K562 (cell line): ENCODE data around the gene CNIH1. TPM values are rescaled to one million over a fixed set of nuclear protein-coding genes. Genes with fewer than 3 reads are reported as not detected.
A peak's percentile ranks its signal among the peaks of the same experiment; 100 is the strongest.

Source experiments
- BRD9 ChIP-seq: fragments of 450-650 bp; IDR thresholded peaks from 2 replicates; pipeline ENCODE4 v1.6.1; 2018; ENCODE audit warnings: low read depth; ENCODE audit not compliant: partially characterized antibody
- BRF2 ChIP-seq: IDR thresholded peaks from 3 replicates; pipeline ENCODE4 v1.6.1; 2011; ENCODE audit warnings: borderline replicate concordance, mild to moderate bottlenecking; ENCODE audit not compliant: insufficient read length, insufficient read depth
- CBFA2T3 ChIP-seq: fragments of 450-650 bp; IDR thresholded peaks from 2 replicates; pipeline ENCODE4 v1.6.1; 2017
- DDX20 ChIP-seq: fragments of 450-650 bp; IDR thresholded peaks from 2 replicates; pipeline ENCODE4 v1.6.1; 2016; ENCODE audit warnings: missing genetic modification characterization, low read depth, mild to moderate bottlenecking, missing compliant biosample characterization, moderate library complexity
- GABPB1 ChIP-seq: sonication (generic); formaldehyde crosslinking; IDR thresholded peaks from 2 replicates; pipeline ENCODE4 v1.8.0; 2022; ENCODE audit warnings: mild to moderate bottlenecking, missing genetic modification reagents
- HES1 ChIP-seq: fragments of 450-650 bp; IDR thresholded peaks from 2 replicates; pipeline ENCODE4 v1.6.1; 2016; ENCODE audit warnings: low read depth, mild to moderate bottlenecking, moderate library complexity
- MAZ ChIP-seq, 2 experiments: fragments of 450-650 bp in 1 of 2; sonication (generic) in 1 of 2; formaldehyde crosslinking; IDR thresholded peaks in 1 of 2; conservative IDR thresholded peaks in 1 of 2; 2 replicates each; pipeline versions ENCODE4 v1.4.0 to v1.5.0; 2020; ENCODE audit warnings: mild to moderate bottlenecking in 1 of 2, missing genetic modification reagents in 1 of 2
- NCOA2 ChIP-seq, 2 experiments: fragments of 450-650 bp; IDR thresholded peaks; 2 replicates each; pipeline ENCODE4 v1.6.1; 2018; ENCODE audit warnings: mild to moderate bottlenecking in 2 of 2, moderate library complexity in 1 of 2; ENCODE audit not compliant: partially characterized antibody in 2 of 2
- NELFE ChIP-seq: IDR thresholded peaks from 2 replicates; pipeline ENCODE4 v1.6.1; 2011; ENCODE audit warnings: mild to moderate bottlenecking; ENCODE audit not compliant: insufficient read depth, insufficient read length
- NFE2 ChIP-seq: IDR thresholded peaks from 2 replicates; pipeline ENCODE4 v1.6.1; 2014; ENCODE audit warnings: antibody characterized with exemption, low read depth
- PHB ChIP-seq: fragments of 250-450 bp; sonication (Bioruptor Pico); IDR thresholded peaks from 2 replicates; pipeline ENCODE4 v1.5.0; 2021
- PKNOX1 ChIP-seq: fragments of 450-650 bp; IDR thresholded peaks from 2 replicates; pipeline ENCODE4 v1.6.1; 2016
- PTBP1 ChIP-seq: fragments of 200-400 bp; formaldehyde crosslinking; IDR thresholded peaks from 2 replicates; pipeline ENCODE4 v1.6.1; 2017; ENCODE audit warnings: low read depth, low read length
- SIX5 ChIP-seq, 2 experiments: IDR thresholded peaks; 2 replicates each; pipeline ENCODE4 v1.6.1; 2011; ENCODE audit warnings: low read length in 2 of 2, borderline replicate concordance in 1 of 2, low read depth in 1 of 2, mild to moderate bottlenecking in 1 of 2, moderate library complexity in 1 of 2; ENCODE audit not compliant: insufficient read depth in 1 of 2
- SUPT5H ChIP-seq: fragments of 450-650 bp; IDR thresholded peaks from 2 replicates; pipeline ENCODE4 v1.6.1; 2016
- TEAD1 ChIP-seq, 2 experiments: fragments of 450-650 bp in 1 of 2; sonication (generic) in 1 of 2; formaldehyde crosslinking; IDR thresholded peaks; 2 replicates each; pipeline versions ENCODE4 v1.4.0 to v1.8.0; 2020 to 2022; ENCODE audit warnings: mild to moderate bottlenecking in 2 of 2, missing genetic modification reagents in 1 of 2
- ZC3H11A ChIP-seq: IDR thresholded peaks from 2 replicates; pipeline ENCODE4 v1.6.1; 2012; ENCODE audit warnings: low read depth, low read length, improper control_type of control experiment
- ZNF121 ChIP-seq: sonication (generic); formaldehyde crosslinking; conservative IDR thresholded peaks from 2 replicates; pipeline ENCODE4 v1.8.0; 2022; ENCODE audit warnings: missing genetic modification reagents
- ZNF134 ChIP-seq: fragments of 250-450 bp; sonication (Bioruptor Pico); conservative IDR thresholded peaks from 2 replicates; pipeline ENCODE4 v1.4.0; 2020
- ZNF280A ChIP-seq: fragments of 450-650 bp; IDR thresholded peaks from 2 replicates; pipeline ENCODE4 v1.6.1; 2018; ENCODE audit warnings: mild to moderate bottlenecking, low read depth; ENCODE audit not compliant: partially characterized antibody
- ZNF512 ChIP-seq: IDR thresholded peaks from 2 replicates; pipeline ENCODE4 v1.6.1; 2016; ENCODE audit warnings: missing genetic modification characterization, missing compliant biosample characterization
- ZNF586 ChIP-seq: fragments of 450-650 bp; formaldehyde crosslinking; conservative IDR thresholded peaks from 2 replicates; pipeline ENCODE4 v1.4.0; 2020; ENCODE audit warnings: mild to moderate bottlenecking, moderate library complexity
- ZNF764 ChIP-seq: fragments of 250-450 bp; sonication (Bioruptor Pico); IDR thresholded peaks from 2 replicates; pipeline ENCODE4 v1.4.0; 2020; ENCODE audit warnings: low read depth, mild to moderate bottlenecking, moderate library complexity
- polyA plus RNA-seq, 8 experiments: library from polyadenylated mRNA; depleted of rRNA in 4 of 8; stranded (reverse) in 5 of 8; unstranded in 3 of 8; fragments of >200 nt; fragmentation: Nextera tagmentation in 2 of 8; fragmentation: Illumina TruSeq in 1 of 8; extraction: Ambion mirVana in 2 of 8; extraction: Trizol in 1 of 8; gene quantifications; 2 replicates each; pipeline versions ENCODE4 v1.2.1 to v1.2.3, GENCODE V29; 2011 to 2014; ENCODE audit warnings: inconsistent platforms in 1 of 8, missing spikeins in 1 of 8
- total RNA-seq, 7 experiments: library from RNA; depleted of rRNA in 6 of 7; stranded (reverse); fragments of >200 nt in 6 of 7; fragmentation: Illumina TruSeq in 2 of 7; extraction: Trizol in 2 of 7; gene quantifications; 2 replicates each; pipeline versions ENCODE4 v1.2.1 to v1.2.3, GENCODE V29; 2011 to 2021; ENCODE audit warnings: low replicate concordance in 1 of 7

CNIH1 gene
- total and polyA plus RNA-seq, 9 of the 15 experiments (the other 6 are each of a cell fraction or from before 2014, with no cell fraction given) = 13.9 to 283 (median 77.3) TPM

GRCh38 chr14:54488646-54489317 is 47.6 kb upstream of the CNIH1 start, which contains the start of gene GMFB (continued):
- no peak for TF ChIP-seq DDX20 (tag)
- TF ChIP-seq ZNF586 (CRISPR knock-in tag) = no peak
- TF ChIP-seq ZNF121 (CRISPR knock-in tag) = no peak
- no peak for TF ChIP-seq ZNF280A
- no peak for TF ChIP-seq PTBP1
- TF ChIP-seq TEAD1 (CRISPR knock-in tag; IDR thresholded peaks at IDR 0.05) = no peak
- TF ChIP-seq PHB (CRISPR knock-in tag) = no peak
- peak; percentile 33; the same call in 1 of the 2 replicates for TF ChIP-seq GABPB1
- no peak; the same call in 1 of the 2 replicates for TF ChIP-seq PKNOX1
- no peak for TF ChIP-seq ZC3H11A
- peak; percentile 69 to 79; a peak in 3 of 4 replicates for TF ChIP-seq MAZ (CRISPR knock-in tag; conservative IDR thresholded peaks at IDR 0.05 in 1 of 2, IDR thresholded peaks at IDR 0.05 in 1 of 2)
- no peak for TF ChIP-seq NELFE
- peak; percentile 8; the same call in 1 of the 2 replicates for TF ChIP-seq CBFA2T3
- TF ChIP-seq NFE2 = no peak
- TF ChIP-seq ZNF134 (CRISPR knock-in tag) = no peak
- TF ChIP-seq SUPT5H = peak; percentile 55; the same call in 1 of the 2 replicates
- no peak for TF ChIP-seq HES1
- no peak for TF ChIP-seq SIX5 (IDR thresholded peaks at IDR 0.05; ENCODE audit: borderline replicate concordance in 1 of 2, insufficient read depth in 1 of 2, low read depth in 1 of 2, low read length in 2 of 2)
- no peak for TF ChIP-seq BRF2
- no peak for TF ChIP-seq BRD9
- no peak for TF ChIP-seq NCOA2 (IDR thresholded peaks at IDR 0.05; ENCODE audit: partially characterized antibody in 2 of 2)
- no peak for TF ChIP-seq ZNF512
- TF ChIP-seq ZNF764 (CRISPR knock-in tag) = no peak
